Fibroblast of the aortic adventitia (primary cell): ENCODE results near the gene ARPP21. TPM values are rescaled to one million over a fixed set of nuclear protein-coding genes. Genes with fewer than 3 reads are reported as not detected.

ENCODE experiments used
- DNase-seq: peaks from one replicate; pipeline ENCODE4 v3.0.0-alpha.2; 2010; ENCODE audit warnings: low read depth
- H3K4me3 ChIP-seq: 2 replicates; pipeline ENCODE4 v1.5.1; 2011; ENCODE audit warnings: low read depth, mild to moderate bottlenecking, control low read depth, low read length, moderate library complexity
- total RNA-seq: library from RNA; depleted of rRNA; stranded (reverse); fragments of >200 nt; gene quantifications from 2 replicates; pipeline ENCODE4 v1.2.3, GENCODE V29; 2012; ENCODE audit warnings: low replicate concordance
- TF ChIP-seq, protein P1 (sequence below): IDR thresholded peaks from 2 replicates; pipeline ENCODE4 v1.5.1; 2011; ENCODE audit warnings: mild to moderate bottlenecking, low read length, control low read depth, inconsistent platforms; ENCODE audit not compliant: insufficient read depth

ARPP21 gene
- total RNA-seq, 1 donor: 0.90 TPM

DNA sequence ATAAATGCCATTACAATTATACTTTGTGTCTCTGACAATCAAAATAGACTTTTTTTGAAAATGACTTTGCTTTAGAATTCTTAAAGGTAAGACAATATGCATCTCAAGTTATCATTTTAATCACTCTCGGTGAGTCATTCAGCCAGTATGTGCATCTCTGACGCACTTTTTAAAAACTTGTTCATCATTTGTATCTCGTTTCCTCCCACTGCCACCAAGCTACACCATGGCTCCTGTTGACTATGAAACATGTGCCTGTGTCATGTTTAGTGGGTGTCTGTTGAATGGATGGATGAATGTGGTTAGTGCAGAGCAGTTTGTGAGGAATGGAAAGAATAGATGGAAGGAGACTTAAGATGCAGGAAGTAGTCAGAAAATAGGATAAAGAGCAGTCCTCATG lies 68.6 kb downstream of the ARPP21 start:
- H3K4me3 ChIP-seq: no peak overlapping the region
- TF ChIP-seq, protein P1, sequence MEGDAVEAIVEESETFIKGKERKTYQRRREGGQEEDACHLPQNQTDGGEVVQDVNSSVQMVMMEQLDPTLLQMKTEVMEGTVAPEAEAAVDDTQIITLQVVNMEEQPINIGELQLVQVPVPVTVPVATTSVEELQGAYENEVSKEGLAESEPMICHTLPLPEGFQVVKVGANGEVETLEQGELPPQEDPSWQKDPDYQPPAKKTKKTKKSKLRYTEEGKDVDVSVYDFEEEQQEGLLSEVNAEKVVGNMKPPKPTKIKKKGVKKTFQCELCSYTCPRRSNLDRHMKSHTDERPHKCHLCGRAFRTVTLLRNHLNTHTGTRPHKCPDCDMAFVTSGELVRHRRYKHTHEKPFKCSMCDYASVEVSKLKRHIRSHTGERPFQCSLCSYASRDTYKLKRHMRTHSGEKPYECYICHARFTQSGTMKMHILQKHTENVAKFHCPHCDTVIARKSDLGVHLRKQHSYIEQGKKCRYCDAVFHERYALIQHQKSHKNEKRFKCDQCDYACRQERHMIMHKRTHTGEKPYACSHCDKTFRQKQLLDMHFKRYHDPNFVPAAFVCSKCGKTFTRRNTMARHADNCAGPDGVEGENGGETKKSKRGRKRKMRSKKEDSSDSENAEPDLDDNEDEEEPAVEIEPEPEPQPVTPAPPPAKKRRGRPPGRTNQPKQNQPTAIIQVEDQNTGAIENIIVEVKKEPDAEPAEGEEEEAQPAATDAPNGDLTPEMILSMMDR: no peak
- DNase-seq: no peak

DNA sequence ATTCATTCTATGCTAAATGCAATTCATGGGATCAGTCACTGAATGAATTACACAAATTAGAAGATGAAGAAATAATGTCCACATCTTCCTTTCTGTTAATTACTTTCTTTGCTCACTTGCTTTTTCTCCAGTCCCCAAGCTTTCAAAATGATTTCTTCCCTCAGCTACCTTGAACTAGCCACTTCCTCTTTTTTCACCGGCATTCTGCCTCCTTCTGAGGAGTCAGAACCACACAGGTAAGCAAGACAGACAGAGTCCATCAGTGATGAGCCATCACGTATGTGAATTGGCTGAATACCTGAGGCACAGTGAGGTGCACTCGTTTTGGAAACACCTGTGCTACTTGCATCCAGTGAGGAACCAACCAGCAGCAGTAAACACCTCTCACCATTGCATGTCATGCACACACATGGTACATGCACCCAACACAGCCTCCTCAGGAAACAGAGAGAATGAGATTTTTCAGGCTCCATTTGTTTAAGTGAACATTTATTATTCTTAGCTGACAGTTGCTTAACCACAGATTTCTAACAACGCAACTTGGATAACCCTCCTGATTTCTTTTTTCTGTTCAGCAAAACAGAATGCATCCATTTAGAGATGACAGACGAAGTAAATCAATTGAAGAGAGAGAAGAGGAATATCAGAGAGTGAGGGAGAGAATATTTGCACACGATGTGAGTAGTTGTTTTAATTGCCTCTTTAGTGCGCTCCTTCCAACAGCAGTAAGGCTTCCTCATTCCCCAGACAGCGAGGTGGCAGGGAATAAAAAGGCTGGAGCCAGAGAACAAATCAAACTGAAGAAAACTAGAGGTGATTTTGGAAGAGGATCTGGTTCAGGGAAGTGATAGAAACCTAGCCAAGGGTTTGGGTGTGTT lies 69.3 kb downstream of the ARPP21 start:
- no peak overlapping the region for H3K4me3 ChIP-seq
- TF ChIP-seq, protein P1: no peak
- no peak for DNase-seq

- H3K4me3 ChIP-seq: no peak overlapping the region
- TF ChIP-seq, protein P1: no peak
- no peak for DNase-seq
These were observed 70.4 kb downstream of the ARPP21 start for GRCh38 chr3:35709691-35710090.

DNA sequence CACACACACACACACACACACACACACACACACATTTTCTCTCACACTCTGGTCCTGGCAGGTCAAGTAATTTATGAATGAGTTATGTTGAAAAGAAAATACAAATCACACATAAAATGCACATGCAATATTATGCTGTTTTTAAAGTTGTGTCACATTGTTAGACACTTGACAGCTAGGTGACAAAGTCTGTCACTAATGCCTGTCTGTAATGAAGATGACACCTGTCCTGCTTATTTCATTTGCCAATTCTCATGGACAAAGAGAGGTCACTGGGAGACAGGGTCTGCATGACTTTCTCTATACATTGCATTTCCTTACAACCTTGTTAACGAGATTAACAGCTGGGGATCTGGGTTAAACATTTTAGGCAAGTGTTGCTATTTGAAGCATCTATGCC lies 71.2 kb downstream of the ARPP21 start:
- no peak overlapping the region for H3K4me3 ChIP-seq
- no peak for DNase-seq
- TF ChIP-seq, protein P1: no peak

DNA sequence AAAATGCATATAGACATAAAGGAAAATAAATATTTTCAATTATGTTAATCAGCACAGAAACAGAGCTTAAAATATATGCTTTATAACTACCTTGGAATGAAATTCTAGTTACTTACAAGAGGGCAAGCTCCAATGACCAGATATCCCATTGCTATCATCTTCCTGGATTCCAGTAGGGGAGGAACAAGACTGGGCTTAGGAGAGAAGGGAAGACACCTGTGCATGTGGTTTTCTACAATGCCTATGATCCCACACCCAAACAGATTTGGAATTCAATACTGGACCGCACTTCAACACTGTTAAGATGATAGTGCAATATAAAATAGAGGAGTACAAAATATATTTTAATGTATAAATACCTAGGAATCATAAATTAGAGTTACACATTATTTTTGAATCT lies 79.6 kb downstream of the ARPP21 start:
- TF ChIP-seq, protein P1: no peak
- no peak for DNase-seq

DNA sequence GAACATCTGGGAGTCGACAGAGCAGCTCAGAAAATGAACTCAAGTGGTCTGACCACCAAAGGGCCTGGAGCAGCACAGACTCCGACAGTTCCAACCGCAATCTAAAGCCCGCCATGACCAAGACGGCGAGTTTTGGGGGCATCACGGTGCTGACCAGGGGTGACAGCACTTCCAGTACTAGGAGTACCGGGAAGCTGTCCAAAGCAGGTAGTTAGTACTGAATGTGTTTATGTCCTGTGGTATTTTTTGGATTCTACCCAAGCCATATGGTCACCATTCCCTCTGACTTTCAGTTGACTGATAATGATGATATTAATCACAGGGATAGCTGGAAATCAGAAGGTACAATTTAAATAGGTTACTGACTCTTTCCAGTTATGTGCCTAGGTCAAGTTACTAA lies 82.3 kb downstream of the ARPP21 start:
- TF ChIP-seq, protein P1: no peak
- no peak overlapping the region for H3K4me3 ChIP-seq
- DNase-seq: no peak

More for the DNA sequence above, 79.6 kb downstream of the ARPP21 start:
- H3K4me3 ChIP-seq: no peak overlapping the region

- TF ChIP-seq, protein P1: no peak
- no peak for DNase-seq
- H3K4me3 ChIP-seq: no peak overlapping the region
These were observed 83.6 kb downstream of the ARPP21 start for GRCh38 chr3:35722902-35723301.
